IMR-90 (cell line): ENCODE measurements around the gene ENHO.

Experiments
- CEBPB ChIP-seq: IDR thresholded peaks from 2 replicates; pipeline ENCODE4 v1.6.1; 2012; ENCODE audit warnings: low read depth, low read length, improper control_type of control experiment
- POLR2A ChIP-seq: IDR thresholded peaks from 2 replicates; pipeline ENCODE4 v1.6.1; 2012; ENCODE audit warnings: mild to moderate bottlenecking, low read depth, low read length
- RAD21 ChIP-seq: IDR thresholded peaks from 2 replicates; pipeline ENCODE4 v1.6.1; 2012; ENCODE audit warnings: low read length, improper control_type of control experiment
- SMC3 ChIP-seq: fragments of 150-350 bp; IDR thresholded peaks from 2 replicates; pipeline ENCODE4 v1.6.1; 2016; ENCODE audit warnings: low read depth, mild to moderate bottlenecking, antibody characterized with exemption, low read length, moderate library complexity
- TF ChIP-seq, protein P1 (sequence below): conservative IDR thresholded peaks from 2 replicates; pipeline ENCODE4 v1.5.1; 2012; ENCODE audit warnings: mild to moderate bottlenecking, low read depth, low read length, improper control_type of control experiment

DNA sequence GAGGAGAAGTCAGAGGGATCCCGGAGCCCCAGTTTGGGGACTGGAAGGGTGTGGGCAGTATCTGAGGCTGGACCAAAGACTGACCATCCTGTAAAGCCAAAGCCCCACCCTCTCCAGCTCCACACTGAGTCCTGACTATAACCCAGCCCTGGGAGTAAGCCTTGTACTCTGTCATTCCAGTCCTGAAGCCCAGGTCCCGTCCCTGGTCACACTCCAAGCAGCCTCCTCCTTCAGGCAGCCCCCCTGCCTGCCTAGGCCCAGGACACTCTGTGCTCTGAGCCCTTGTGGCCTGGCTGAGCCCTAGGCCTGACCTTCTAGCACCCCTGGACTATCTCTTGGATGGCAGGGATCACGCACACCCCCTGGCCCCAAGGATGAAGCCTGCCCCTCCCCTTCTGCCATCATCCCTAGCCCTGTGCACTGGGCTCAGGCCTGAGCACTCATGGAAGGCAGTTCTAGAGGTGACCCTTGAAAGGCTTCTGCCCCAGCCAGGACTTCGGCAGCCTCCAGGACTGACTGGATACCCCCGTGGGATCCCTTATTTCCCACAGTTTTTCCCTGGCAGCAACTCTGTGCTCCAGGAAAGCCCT lies 28.0 kb upstream of the ENHO start:
- TF ChIP-seq SMC3 (no peak), RAD21 (no peak), POLR2A (no peak), CEBPB (no peak)
- TF ChIP-seq, protein P1, sequence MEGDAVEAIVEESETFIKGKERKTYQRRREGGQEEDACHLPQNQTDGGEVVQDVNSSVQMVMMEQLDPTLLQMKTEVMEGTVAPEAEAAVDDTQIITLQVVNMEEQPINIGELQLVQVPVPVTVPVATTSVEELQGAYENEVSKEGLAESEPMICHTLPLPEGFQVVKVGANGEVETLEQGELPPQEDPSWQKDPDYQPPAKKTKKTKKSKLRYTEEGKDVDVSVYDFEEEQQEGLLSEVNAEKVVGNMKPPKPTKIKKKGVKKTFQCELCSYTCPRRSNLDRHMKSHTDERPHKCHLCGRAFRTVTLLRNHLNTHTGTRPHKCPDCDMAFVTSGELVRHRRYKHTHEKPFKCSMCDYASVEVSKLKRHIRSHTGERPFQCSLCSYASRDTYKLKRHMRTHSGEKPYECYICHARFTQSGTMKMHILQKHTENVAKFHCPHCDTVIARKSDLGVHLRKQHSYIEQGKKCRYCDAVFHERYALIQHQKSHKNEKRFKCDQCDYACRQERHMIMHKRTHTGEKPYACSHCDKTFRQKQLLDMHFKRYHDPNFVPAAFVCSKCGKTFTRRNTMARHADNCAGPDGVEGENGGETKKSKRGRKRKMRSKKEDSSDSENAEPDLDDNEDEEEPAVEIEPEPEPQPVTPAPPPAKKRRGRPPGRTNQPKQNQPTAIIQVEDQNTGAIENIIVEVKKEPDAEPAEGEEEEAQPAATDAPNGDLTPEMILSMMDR = no peak
